Midbrain (tissue), 1 donor: Measurements from ENCODE around the gene DRAP1.
A peak's percentile ranks its signal among the peaks of the same experiment; 100 is the strongest.
"Not testable (repeated sequence)": the region's sequence is repeated elsewhere in the genome, so short reads cannot be mapped to it uniquely, and the experiment has no call there.

ENCODE experiments used
- DNase-seq: peaks from one replicate; lab custom pipeline; 2025; lab: John Stamatoyannopoulos, UW

DRAP1 gene

DNA sequence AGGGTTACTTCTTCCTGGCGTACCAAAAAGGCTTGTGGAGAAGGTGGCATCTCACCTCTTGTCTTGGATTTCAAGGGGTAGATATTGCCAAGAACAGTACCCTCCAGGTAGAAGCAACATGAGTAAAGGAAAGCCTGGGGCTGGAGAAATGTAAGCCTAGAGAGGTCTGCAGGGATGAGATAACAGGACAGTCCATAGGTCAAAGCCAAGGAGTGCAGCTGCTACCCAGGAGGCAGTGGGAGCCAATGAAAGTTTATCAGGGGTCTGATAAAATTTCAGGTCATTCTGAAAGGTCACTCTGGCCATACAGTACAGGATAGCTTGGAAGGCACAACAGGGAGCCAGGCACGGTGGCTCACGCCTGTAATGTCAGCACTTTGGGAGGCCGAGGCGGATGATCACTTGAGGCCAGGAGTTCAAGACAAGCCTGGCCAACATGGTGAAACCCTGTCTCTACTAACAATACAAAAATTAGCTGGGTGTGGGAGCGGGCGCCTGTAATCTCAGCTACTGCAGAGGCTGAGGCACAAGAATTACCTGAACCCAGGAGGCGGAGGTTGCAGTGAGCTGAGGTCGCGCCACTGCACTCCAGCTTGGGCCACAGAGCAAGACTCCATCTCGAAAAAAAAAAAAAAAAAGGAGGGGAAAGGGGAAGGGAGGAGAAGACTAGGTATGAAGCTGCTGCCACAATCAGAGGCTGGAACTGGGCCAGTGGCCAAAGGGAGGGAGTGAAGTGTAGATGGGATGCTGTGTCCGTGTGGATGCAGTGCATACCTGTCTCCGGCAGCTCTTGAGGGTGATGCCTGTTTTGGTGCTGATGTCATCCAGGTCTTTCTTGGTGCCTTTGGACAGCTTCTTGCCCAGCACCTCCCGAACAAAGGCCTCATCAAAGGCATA, 32.2 kb upstream of the DRAP1 start:
- no peak for DNase-seq

DNA sequence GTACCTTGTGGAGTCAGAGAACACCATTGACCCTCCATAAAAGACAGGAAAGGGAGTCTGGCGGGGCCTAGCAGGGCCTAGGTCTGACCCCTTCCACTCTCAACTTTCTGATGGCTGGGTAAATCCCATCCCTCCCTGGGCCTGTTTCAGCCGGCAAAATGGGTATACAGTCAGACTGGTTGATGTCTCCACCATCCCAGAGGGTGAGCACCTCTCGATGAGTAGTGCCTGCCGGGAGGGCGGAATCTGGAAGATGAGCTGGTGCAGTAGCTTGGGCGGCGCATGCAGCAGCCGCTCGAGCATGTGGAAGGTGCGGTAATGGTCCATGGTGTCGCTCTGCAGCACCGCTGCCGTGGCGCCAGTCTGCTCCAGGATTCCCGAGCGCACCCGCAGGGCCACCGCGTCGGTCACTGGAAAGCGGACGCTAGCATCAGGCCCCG, 31.5 kb upstream of the DRAP1 start:
- DNase-seq, result no peak

DNA sequence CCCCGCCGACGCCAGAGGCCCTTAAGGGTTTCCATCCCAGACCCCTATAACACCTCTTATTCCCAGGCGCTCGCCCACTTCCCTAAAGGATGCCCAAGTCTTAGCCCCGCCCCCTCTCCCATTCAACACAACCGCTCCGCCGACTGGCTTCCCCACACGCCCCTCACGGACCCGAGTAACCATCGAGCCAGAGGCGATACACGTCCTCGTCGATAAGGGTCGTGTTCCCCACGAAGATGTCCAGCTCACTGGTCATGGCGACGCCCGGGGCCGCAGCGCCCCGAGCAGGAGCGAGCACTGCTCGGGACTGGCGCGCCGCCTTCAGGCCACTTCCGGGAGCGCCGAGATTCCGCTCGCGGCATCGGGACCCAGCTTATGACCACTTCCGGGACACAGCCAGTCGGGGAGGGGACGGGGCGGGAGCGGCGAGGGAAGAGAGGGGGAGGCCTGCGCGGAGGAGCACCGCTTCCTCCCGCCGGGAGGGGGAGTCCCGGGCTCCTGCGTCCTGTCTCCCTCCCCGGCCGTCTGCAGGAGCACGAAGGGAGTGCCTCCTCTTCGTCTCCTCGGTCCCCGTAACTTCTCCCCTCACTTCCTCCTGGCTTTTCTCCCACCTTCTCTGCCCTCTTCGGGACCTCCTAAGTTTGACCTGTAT, 30.9 kb upstream of the DRAP1 start, which contains the start of gene FIBP:
Gene FIBP (minus strand): TSS at position 309 of the 652 bp plus-strand sequence. CDS start 53 bp downstream, at position 256.
- peak; percentile 98 for DNase-seq

DNA sequence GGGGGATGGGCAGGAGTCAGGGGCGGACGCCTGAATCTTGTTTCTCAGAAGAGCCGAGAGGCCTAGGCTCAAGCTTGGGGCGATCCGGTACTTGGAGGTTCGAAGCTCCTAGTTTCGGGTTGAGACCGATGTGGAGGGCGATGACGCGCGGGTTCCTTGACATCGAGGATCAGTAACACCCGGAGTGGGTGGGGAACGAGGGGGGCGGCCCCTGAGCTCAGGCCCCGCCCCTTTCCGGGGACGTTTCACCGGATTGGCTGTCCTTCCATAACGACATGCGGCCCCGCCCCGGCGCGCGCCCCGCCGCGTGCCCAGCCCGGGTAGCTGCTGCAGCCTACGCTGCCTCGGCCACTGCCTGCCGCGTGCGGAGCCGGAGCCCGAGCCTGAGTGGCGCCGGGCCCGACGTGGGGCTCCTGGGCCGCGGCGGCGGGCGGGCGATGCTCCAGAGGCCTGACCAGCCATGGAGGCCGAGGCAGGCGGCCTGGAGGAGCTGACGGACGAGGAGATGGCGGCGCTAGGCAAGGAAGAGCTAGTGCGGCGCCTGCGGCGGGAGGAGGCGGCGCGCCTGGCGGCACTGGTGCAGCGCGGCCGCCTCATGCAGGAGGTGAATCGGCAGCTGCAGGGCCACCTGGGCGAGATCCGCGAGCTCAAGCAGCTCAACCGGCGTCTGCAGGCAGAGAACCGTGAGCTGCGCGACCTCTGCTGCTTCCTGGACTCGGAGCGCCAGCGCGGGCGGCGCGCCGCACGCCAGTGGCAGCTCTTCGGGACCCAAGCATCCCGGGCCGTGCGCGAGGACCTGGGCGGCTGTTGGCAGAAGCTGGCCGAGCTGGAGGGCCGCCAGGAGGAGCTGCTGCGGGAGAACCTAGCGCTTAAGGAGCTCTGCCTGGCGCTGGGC, 28.7 kb upstream of the DRAP1 start, which contains the start of gene CCDC85B:
Gene CCDC85B (plus strand): TSS at position 350 of the 895 bp plus-strand sequence. CDS start 111 bp downstream, at position 461.
- peak; percentile 96 for DNase-seq

DNA sequence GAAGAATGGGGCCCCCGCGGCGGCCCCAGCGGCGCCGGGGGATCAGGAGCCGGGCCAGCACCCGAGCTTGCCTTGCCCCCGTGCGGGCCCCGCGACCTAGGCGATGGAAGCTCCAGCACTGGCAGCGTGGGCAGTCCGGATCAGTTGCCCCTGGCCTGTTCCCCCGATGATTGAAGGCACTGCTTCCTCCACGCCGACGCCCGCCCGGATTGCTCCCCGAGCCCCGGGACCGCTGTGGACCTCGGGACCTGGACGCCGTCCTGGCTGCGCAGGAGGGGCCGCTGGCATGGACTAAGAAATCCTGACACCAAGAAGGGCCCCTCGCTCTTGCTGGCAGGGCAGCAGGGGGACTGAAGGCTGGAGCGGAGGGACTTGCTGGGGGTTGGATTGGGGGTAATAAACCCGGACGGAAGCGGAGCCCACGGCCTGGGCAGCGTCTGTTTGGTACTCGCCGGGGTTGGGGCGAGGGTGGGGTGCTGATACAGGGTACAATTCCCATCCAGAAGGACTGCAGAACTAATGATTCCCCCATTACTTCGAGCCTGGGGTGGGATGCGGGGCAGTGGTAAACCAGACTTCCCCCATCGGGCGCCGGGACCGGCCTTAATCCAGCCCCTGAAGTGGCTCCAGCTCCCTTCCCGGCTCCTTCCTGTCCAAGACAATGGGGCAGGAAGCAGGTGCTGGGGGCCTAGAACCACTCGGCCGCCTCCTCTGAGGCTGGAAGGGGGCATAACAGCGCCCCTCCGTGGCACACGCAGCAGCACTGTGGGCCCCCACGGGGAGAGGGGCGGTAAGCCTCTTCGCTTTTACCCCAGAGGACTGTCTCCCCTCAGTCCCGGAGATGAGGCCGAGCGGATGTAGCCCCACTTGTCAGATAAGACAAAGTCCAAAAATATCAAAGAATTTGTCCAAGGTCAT, 27.7 kb upstream of the DRAP1 start:
- DNase-seq, result no peak

DNA sequence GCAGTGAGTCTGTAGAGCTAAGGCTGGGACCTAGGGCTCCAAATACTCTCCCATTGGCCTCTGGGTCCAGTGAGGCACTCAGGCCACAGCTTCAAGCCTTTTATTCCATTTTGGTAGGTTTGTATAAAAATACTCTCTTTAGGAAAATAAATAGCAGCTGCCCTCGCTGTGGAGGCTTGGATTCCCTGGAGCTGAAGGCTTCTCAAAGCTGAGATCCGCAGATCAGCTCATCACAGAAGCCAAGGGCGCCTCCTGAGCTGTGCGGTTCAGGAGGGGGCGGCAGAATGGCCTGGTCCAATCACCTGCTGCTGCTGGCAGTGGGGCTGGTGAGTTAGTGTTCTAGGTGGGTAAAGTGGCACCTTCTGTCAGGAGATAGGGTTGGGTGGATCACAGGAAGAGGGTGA, 27.1 kb upstream of the DRAP1 start:
- DNase-seq, result not testable (repeated sequence)

DNA sequence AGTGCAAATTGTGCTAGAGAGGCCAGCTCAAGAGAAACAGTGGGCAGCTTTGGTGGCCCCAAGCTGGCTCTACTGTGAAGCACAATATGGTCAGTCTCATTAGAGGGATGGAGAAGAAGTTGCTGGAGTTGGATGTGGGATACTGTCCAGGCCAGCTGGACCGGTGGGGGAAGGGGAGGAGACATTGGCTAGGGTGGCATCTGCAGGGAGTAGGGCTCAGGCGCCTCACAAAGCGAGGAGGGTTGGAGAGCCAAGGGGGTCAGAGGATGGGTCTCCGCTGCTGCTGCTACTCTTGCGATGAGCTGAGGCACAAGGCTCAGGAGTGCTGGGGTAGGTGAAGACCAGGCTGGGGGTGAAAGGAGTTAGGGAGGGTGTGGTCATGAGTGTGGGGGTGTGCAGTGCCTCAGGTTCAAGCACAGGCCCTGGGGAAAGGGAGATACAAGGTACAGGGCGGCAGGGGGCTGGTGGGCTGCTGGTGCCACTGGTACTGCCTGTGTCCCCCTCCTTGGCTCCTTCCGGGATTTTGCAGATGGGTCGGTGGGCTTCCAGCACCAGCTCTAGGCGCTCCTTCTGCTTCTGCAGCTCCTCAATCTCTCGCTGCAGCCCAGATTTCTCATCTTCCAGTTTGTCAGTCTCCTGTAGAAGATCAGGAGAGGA, 26.4 kb upstream of the DRAP1 start:
- DNase-seq, result no peak

DNA sequence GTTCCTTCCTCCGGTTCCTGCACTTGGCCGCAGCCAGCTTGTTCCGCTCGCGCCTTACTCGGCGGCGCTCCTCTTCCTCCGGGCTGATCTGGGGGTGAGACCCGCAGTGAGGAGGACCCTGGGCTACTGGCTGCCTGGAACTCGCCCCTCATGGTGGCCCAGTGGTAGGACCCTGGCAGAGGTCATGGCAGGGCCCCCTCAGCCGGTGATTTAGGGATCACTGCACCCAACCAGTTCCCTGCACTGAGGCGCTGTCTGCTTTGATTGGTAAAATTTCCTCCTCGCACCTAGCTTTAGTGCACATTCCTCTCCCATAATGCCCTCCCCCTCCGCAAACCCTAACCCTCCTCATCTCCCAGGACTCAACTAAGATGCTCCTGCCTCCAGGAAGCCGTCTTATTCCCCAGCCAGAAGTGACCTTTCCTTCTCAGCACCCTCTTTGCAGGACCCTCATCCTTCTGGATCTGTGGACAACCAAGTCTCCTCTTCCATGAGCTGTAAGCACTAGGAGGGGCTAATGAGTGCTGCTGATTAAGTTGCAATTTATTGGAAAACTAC, 25.1 kb upstream of the DRAP1 start:
- no peak for DNase-seq

DNA sequence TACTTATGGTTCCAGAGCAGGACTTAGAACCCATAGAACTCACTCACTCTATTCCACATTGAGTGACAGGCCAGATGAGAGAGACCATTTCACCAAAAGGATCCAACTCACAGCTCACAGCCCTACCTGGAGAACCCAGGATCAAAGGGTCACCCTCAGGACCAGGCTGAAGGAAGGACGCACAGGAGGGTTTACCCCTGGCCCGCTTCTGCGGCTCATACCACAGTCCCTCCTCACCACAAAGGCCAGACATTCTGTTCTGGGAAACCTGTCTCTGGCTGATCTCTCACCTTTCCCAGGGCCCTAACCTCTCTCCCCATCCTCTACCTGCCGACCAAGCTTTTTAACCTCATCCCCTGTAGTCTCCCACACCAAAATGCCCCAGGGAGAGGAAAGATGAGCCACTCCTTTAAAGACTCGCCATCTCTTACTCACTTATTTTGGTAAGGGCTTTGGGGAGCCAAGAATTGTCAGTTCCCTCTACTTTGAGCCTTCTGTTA, 23.7 kb upstream of the DRAP1 start:
- DNase-seq, result no peak

DNA sequence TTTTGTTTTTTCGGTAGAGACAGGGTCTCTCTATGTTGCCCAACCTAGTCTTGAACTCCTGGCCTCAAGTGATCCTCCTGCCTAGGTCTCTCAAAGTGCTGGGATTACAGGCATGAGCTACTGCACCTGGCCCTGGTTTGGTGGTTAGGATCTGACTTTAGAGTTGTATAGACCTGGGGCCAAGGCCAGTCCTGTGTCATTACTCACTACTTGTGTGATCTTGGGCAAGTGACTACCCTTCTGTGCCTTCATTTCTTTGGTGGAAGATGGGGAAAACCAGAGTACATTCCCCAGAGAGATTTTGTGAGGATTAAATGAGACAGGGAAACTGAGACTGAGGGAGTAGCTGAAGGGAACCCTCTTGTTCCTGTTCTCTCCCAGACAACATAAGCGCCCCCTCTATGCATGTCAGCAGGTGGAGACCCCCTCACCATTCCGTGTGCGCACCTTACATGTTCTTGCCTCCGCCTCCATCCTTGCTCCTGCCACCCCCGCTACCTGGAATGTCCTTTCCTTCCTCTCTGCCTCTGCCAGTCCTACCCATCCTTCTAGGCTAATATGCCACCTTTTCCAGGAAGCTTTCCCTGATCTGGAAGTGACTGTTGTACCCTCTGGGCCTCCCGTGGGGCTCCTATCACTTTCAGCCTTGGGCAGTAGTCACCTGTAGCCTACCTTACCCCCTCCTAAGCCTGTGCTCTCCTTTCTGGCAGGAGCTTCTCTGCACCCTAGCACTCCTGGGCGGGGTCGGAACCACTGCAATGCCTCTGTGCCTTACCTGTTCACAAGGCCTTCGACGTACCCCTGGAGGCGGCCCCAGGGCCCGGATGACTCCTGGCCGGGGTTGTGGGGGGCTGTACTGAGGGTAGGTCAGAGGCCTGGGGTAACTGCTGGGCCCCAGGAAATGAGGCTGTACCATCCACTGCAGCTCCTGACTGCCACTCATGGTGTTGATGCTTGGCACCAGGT, 22.9 kb upstream of the DRAP1 start:
- no peak for DNase-seq

DNA sequence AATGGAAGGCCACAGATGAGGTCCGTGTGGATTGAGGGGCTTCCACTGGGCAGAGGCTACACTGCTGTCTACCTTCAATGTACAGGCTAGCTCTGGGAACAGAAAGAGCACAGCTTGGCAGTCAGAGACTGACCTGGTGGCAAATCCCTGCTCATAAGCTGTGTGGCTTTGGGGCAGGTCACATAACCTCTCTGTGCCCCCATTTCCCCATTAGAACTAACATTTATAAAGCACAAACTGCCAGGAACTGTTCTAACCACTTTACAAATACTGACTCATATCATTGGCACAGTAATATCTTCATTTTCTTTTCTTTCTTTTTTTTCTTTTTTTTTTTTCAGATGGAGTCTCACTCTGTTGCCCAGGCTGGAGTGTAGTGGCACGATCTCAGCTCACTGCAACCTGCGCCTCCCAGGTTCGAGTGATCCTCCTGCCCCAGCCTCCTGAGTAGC, 22.2 kb upstream of the DRAP1 start:
- no peak for DNase-seq

DNA sequence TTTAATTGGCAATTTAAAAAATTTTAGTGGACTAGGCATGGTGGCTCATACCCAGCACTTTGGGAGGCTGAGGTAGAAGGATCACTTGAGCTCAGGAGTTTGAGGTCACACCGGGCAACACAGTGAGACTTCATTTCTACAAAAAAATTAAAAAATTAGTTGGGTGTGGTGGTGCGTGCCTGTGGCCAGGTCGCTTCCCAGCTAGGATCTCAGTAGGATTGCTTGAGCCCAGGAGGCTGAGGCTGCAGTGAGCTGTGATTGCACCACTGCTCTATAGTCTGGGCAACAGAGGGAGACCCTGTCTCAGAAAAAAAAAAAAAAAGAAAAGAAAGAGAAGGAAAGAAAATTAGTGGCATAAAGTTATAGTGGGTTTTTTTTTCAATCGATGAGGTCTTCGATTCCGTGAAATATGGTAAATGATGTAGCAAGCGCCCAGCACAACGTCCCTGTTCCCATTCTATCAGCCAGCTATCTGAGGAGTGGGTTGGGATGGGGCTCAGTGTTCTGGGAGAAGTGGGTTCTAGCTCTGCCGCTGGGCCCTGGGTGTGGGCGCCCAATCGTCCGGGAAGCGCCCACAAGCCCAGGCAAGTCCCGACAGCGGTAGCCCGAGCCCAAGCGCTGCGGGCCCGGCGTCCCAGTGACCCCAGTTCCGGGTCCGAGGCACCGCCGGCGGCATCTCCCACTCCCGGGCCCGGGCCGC, 20.4 kb upstream of the DRAP1 start:
- no peak for DNase-seq

DNA sequence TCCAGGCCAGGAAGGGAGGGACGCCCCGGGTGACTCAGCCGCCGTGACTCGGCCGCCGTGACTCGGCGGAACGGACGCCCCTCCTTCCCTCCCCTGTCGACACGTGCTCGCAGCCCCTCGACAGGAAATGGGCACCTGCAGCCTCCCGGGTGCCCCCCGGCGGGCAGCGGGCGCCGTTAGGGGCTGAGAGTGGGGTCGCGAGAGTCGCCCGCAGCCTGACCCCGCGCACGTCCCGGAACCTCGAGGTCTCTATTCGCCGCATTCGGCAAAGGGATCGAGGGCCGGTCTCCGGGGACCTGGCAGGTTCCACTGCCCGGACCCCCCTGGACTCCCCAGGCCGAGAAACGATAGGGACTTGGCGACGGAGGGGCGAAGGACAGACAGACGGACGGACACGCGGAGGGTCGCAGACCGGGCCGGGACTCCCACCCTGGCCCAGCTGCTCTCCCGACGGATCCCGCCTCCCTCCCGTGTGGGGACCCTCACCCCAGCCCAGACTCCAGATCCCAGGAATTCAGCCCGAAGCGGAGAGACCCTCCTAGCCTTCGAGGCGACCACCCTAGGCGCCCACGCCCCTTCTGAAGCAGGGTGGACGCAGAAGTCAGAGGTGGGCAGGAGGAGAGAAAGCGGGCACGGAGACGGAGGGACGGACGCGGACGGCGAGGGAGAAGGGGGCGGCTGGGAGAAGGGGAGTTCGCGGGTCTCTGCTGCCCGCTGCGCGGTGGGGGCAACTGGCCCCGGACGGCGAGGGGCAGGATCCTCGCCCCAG, 19.7 kb upstream of the DRAP1 start:
- DNase-seq, result no peak

DNA sequence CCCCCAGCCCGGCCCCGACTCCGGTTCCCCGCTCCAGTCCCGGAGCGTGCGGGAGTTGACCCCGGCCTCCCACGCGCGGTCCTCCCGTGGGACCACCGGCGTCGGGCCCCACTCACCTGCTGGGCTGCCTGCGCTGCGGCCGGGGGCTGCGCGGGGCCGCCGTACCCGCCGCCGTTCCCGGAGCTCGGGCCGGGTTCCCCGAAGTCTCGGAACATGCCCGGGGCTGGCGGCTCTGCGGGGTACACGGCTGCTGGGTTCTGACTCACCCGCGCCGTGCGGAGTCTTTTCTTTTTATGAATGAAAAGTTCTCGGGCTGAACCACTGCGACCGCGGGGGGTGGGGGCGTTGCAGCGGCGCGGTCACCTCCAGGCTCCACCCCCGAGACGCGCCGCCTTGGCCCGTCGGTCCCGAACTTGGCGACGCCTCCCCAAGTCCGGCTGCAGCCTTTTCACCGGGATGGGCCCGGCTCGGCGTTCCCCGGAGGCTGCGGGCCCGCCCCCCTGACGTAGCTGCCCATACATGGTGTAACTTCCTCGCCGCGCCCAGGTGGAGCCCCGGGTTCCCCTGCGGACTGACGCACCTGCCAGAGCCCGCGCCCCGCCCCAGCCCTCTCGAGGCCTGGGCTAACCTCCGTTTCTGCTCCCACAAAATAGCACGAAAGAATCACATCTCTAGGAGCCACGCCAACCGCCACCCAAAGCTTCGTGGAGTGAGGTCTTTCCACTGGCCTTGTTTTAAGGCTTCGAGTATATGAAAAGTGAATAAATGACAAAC, 18.9 kb upstream of the DRAP1 start, which contains the start of gene FOSL1:
Gene FOSL1 (minus strand): TSS at position 264 of the 774 bp plus-strand sequence. CDS start 49 bp downstream, at position 215.
- DNase-seq, result peak; percentile 23

DNA sequence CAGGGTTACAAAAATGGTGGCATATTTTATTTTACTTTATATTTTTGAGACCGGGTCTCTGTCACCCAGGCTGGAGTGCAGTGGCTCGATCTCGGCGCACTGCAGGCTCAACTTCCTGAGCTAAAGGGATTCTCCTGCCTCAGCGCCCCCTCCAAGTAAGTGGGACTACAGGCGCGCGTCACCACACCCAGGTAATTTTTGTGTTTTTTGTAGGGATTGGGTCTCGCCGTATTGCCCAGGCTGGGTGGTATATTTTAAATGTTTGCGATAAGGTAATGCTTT, 18.4 kb upstream of the DRAP1 start:
- DNase-seq, result no peak

DNA sequence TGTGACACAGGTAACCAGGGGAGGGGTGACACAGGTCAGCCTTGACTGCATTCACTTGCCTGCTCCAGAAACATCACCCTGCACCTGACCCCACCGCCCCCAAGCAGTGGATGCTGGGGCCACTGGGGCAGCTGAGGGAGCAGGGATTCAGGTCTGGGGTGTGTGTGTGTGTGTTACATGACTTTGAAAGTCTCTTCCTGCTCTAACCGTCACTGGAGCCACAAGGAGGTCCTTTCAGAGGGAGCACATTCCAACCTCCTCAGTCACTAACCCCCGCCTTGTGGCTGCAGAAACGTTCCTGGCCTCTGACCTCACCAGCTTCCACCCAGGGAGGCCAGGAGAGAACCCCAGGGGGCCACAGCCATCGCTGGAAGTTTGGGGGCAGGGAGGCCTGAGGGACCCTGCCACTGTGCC, 16.2 kb upstream of the DRAP1 start:
- no peak for DNase-seq
